GM10248 (cell line): Measurements from ENCODE around the gene TOM1L2.

Experiments used
- CTCF ChIA-PET: fragments of 300-600 bp; sonication (Branson Sonifier 250); formaldehyde crosslinking; extraction: SDS; loops from one replicate; lab custom pipeline; 2021; ENCODE audit warnings: antibody characterized with exemption; lab: Yijun Ruan, JAX
- POLR2A ChIA-PET: fragments of 350-650 bp; sonication (Branson Sonifier 250); formaldehyde crosslinking; extraction: SDS; loops from one replicate; lab custom pipeline; 2020; ENCODE audit warnings: antibody characterized with exemption; lab: Yijun Ruan, JAX
- DNase-seq: peaks from one replicate; pipeline ENCODE4 v3.0.0; 2012; ENCODE audit errors: extremely low spot score
- TF ChIP-seq, protein P1 (sequence below): IDR thresholded peaks from 2 replicates; pipeline ENCODE4 v1.5.1; 2012; ENCODE audit warnings: mild to moderate bottlenecking, low read depth; ENCODE audit errors: extremely low read depth, missing control alignments, control extremely low read depth

Gene TOM1L2

DNA sequence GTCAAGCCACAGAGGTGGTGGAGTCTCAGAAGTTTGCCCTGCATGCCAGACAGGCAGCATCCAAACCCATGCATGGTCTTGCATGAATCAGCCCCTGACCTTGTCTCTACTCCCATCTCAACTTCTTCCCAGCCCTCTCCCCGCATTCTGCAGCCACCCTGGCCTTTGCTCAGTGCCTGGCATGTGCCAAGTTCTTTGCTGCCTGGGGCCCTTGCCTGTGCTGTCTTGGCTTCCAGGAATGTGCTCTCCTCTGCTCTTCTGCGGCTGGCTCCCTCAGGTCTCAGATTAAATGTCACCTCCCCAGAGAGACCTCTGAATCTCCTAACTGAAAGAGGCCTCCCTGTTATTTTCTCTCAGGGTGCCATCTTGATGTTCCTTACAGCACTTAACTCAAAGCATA, 18.1 kb upstream of the TOM1L2 start:
- DNase-seq = no peak
- ChIA-PET CTCF (interaction anchor here (1.0 kb wide), 1 partner anchor 12 kb away, joined by 3 read pairs; no protein-coding TSS in a partner anchor), POLR2A (no interaction called here)
- TF ChIP-seq, protein P1, sequence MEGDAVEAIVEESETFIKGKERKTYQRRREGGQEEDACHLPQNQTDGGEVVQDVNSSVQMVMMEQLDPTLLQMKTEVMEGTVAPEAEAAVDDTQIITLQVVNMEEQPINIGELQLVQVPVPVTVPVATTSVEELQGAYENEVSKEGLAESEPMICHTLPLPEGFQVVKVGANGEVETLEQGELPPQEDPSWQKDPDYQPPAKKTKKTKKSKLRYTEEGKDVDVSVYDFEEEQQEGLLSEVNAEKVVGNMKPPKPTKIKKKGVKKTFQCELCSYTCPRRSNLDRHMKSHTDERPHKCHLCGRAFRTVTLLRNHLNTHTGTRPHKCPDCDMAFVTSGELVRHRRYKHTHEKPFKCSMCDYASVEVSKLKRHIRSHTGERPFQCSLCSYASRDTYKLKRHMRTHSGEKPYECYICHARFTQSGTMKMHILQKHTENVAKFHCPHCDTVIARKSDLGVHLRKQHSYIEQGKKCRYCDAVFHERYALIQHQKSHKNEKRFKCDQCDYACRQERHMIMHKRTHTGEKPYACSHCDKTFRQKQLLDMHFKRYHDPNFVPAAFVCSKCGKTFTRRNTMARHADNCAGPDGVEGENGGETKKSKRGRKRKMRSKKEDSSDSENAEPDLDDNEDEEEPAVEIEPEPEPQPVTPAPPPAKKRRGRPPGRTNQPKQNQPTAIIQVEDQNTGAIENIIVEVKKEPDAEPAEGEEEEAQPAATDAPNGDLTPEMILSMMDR = no peak

GRCh38 chr17:17989618-17990017, 17.4 kb upstream of the TOM1L2 start:
- ChIA-PET CTCF (interaction anchor here (1.0 kb wide), 1 partner anchor 13 kb away, joined by 3 read pairs; no protein-coding TSS in a partner anchor), POLR2A (no interaction called here)
- no peak for DNase-seq
- TF ChIP-seq, protein P1 = no peak

GRCh38 chr17:17989081-17989480, 16.9 kb upstream of the TOM1L2 start:
- CTCF ChIA-PET = interaction anchor here (1.0 to 1.6 kb wide), 2 partner anchors 10 to 13 kb away, joined by 3 to 5 read pairs; no protein-coding TSS in a partner anchor
- no peak for DNase-seq
- POLR2A ChIA-PET = no interaction called here
- TF ChIP-seq, protein P1 = no peak

- TF ChIP-seq, protein P1 = no peak
- CTCF ChIA-PET = interaction anchor here (1.6 kb wide), 1 partner anchor 9 kb away, joined by 5 read pairs; no protein-coding TSS in a partner anchor
- DNase-seq = no peak
- POLR2A ChIA-PET = no interaction called here
These were observed 16.3 kb upstream of the TOM1L2 start for GRCh38 chr17:17988427-17988945.

- CTCF ChIA-PET = interaction anchor here (1.6 kb wide), 1 partner anchor 9 kb away, joined by 5 read pairs; no protein-coding TSS in a partner anchor
- POLR2A ChIA-PET = no interaction called here
- TF ChIP-seq, protein P1 = no peak
- no peak for DNase-seq
These were observed 15.7 kb upstream of the TOM1L2 start for GRCh38 chr17:17987901-17988300.

GRCh38 chr17:17987187-17987896, 15.1 kb upstream of the TOM1L2 start:
- no peak for DNase-seq
- ChIA-PET CTCF (interaction anchor here (1.0 to 2.8 kb wide), 3 partner anchors 8 to 11 kb away, joined by 3 to 9 read pairs (median 5); no protein-coding TSS in a partner anchor), POLR2A (no interaction called here)
- TF ChIP-seq, protein P1 = no peak
